WTC11 (cell line): Measurements from ENCODE around the gene GZF1. TPM values are rescaled to one million over a fixed set of nuclear protein-coding genes. Genes with fewer than 3 reads are reported as not detected.

Experiments
- ATAC-seq: fragments of 200-7000 bp; cut with Tn5 transposase; 2 replicates; pipeline ENCODE4 v1.10.0; 2021; ENCODE audit warnings: mild to moderate bottlenecking, moderate library complexity
- CTCF ChIA-PET: fragments of 300-600 bp; sonication (Branson Sonifier 250); formaldehyde crosslinking; loops from one replicate; lab custom pipeline; 2021; ENCODE audit warnings: antibody characterized with exemption; lab: Charles Lee
- POLR2A ChIA-PET: fragments of 350-600 bp; sonication (Branson Sonifier 250); formaldehyde crosslinking; loops from one replicate; lab custom pipeline; 2021; ENCODE audit warnings: antibody characterized with exemption; lab: Charles Lee
- DNase-seq: peaks from one replicate; pipeline ENCODE4 v3.0.0; 2021; ENCODE audit warnings: low spot score
- H3K27ac Mint-ChIP-seq: 2 replicates; pipeline ENCODE4 v1.8.0; 2021; ENCODE audit warnings: mixed read lengths
- H3K27me3 Mint-ChIP-seq: 2 replicates; pipeline ENCODE4 v1.8.0; 2021; ENCODE audit warnings: low read depth, mild to moderate bottlenecking, moderate library complexity, mixed read lengths
- H3K36me3 Mint-ChIP-seq: 2 replicates; pipeline ENCODE4 v1.8.0; 2021; ENCODE audit warnings: mixed read lengths
- H3K4me1 Mint-ChIP-seq: 2 replicates; pipeline ENCODE4 v1.8.0; 2022; ENCODE audit warnings: mixed read lengths
- H3K4me3 Mint-ChIP-seq: 2 replicates; pipeline ENCODE4 v1.8.0; 2021; ENCODE audit warnings: mild to moderate bottlenecking, moderate library complexity, mixed read lengths
- H3K9me3 Mint-ChIP-seq: 2 replicates; pipeline ENCODE4 v1.8.0; 2021; ENCODE audit warnings: mixed read lengths
- ETV6 ChIP-seq: sonication (generic); formaldehyde crosslinking; IDR thresholded peaks from 2 replicates; pipeline ENCODE4 v1.8.1; 2022; ENCODE audit warnings: mild to moderate bottlenecking, missing genetic modification reagents
- GTF2I ChIP-seq: fragments of 250-450 bp; sonication (Bioruptor Pico); conservative IDR thresholded peaks from 2 replicates; pipeline ENCODE4 v1.4.0; 2021; ENCODE audit warnings: mild to moderate bottlenecking
- NR3C1 ChIP-seq: sonication (generic); formaldehyde crosslinking; conservative IDR thresholded peaks from 2 replicates; pipeline ENCODE4 v1.8.1; 2023; ENCODE audit warnings: low read depth, mild to moderate bottlenecking, missing genetic modification reagents
- OVOL2 ChIP-seq: fragments of 250-450 bp; sonication (Bioruptor Pico); IDR thresholded peaks from 2 replicates; pipeline ENCODE4 v1.9.0; 2021; ENCODE audit warnings: mild to moderate bottlenecking, borderline replicate concordance
- SP1 ChIP-seq: sonication (generic); formaldehyde crosslinking; conservative IDR thresholded peaks from 2 replicates; pipeline ENCODE4 v1.8.1; 2022; ENCODE audit warnings: missing genetic modification reagents
- ZNF121 ChIP-seq: sonication (generic); formaldehyde crosslinking; IDR thresholded peaks from 2 replicates; pipeline ENCODE4 v1.8.0; 2023; ENCODE audit warnings: missing genetic modification reagents
- total RNA-seq: library from RNA; stranded (reverse); gene quantifications from 3 replicates; pipeline ENCODE4 v1.2.3, GENCODE V29; 2021
- TF ChIP-seq, protein P1 (sequence below): fragments of 250-450 bp; sonication (Bioruptor Pico); IDR thresholded peaks from 2 replicates; pipeline ENCODE4 v1.9.0; 2021; ENCODE audit warnings: mild to moderate bottlenecking, borderline replicate concordance
- TF ChIP-seq, protein P2 (sequence below): sonication (generic); formaldehyde crosslinking; IDR thresholded peaks from 2 replicates; pipeline ENCODE4 v1.8.1; 2023; ENCODE audit warnings: mild to moderate bottlenecking, missing genetic modification reagents, moderate library complexity
- TF ChIP-seq, protein P3 (sequence below): sonication (generic); formaldehyde crosslinking; IDR thresholded peaks from 2 replicates; pipeline ENCODE4 v1.8.1; 2022; ENCODE audit warnings: missing genetic modification reagents, borderline replicate concordance
- TF ChIP-seq, protein P4 (sequence below): sonication (generic); formaldehyde crosslinking; IDR thresholded peaks from 2 replicates; pipeline ENCODE4 v1.8.1; 2022; ENCODE audit warnings: mild to moderate bottlenecking, moderate library complexity, missing genetic modification reagents
- TF ChIP-seq, protein P5 (sequence below): sonication (generic); formaldehyde crosslinking; IDR thresholded peaks from 2 replicates; pipeline ENCODE4 v1.8.1; 2022; ENCODE audit warnings: low read depth, missing genetic modification reagents, borderline replicate concordance
- TF ChIP-seq, protein P6 (sequence below): sonication (generic); formaldehyde crosslinking; IDR thresholded peaks from 2 replicates; pipeline ENCODE4 v1.8.1; 2023; ENCODE audit warnings: mild to moderate bottlenecking, missing genetic modification reagents
- TF ChIP-seq, protein P7 (sequence below): sonication (generic); formaldehyde crosslinking; IDR thresholded peaks from 2 replicates; pipeline ENCODE4 v1.8.0; 2023; ENCODE audit warnings: missing genetic modification reagents, mild to moderate bottlenecking, borderline replicate concordance
- TF ChIP-seq, protein P8 (sequence below): fragments of 250-450 bp; sonication (Bioruptor Pico); IDR thresholded peaks from 2 replicates; pipeline ENCODE4 v2.1.2; 2022; ENCODE audit warnings: mild to moderate bottlenecking, moderate library complexity
- TF ChIP-seq, protein P9 (sequence below): sonication (generic); formaldehyde crosslinking; IDR thresholded peaks from 2 replicates; pipeline ENCODE4 v1.8.1; 2023; ENCODE audit warnings: mild to moderate bottlenecking, missing genetic modification reagents, moderate library complexity

Gene GZF1
- total RNA-seq, 1 experiment from 2014 or later: 9.5 TPM

DNA sequence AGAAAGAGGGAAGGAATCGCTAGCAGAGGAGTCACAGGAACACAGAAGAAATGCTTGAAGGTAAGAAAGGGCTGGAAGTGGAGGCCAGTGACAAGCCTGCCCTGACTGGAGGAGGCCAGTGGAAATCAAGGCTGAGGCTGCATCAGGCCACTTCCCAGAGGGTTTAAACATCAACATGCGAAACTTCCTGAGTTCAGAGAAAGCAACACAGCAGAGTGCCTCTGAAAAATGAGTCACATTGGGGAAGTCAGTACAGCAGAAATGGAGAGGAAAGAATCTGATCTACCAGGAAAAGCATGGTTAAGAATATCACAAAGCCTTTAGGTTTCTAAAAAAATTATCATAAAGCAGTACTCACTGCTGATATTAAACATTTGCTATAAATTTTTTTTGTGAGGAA, 36.0 kb downstream of the GZF1 start:
- DNase-seq (no peak), ATAC-seq (no peak)
- Mint-ChIP-seq H3K27ac (peak overlapping the region; percentile 9), H3K36me3 (peaks cover 36% of the 10 kb centered on the region), H3K27me3 (no peaks in the 10 kb centered on the region), H3K4me3 (no peak overlapping the region), H3K9me3 (no peaks in the 10 kb centered on the region), H3K4me1 (peaks cover 25% of the 10 kb centered on the region)
- ChIA-PET CTCF (no interaction called here), POLR2A (interaction anchor here (1.0 kb wide), 1 partner anchor 23 kb away, joined by 3 read pairs; the partner anchor contains the start of gene NAPB)
- TF ChIP-seq SP1 (CRISPR knock-in tag) (no peak), ZNF121 (no peak), ETV6 (CRISPR knock-in tag) (no peak), GTF2I (no peak), OVOL2 (no peak), NR3C1 (CRISPR knock-in tag) (no peak)
- TF ChIP-seq, protein P1, sequence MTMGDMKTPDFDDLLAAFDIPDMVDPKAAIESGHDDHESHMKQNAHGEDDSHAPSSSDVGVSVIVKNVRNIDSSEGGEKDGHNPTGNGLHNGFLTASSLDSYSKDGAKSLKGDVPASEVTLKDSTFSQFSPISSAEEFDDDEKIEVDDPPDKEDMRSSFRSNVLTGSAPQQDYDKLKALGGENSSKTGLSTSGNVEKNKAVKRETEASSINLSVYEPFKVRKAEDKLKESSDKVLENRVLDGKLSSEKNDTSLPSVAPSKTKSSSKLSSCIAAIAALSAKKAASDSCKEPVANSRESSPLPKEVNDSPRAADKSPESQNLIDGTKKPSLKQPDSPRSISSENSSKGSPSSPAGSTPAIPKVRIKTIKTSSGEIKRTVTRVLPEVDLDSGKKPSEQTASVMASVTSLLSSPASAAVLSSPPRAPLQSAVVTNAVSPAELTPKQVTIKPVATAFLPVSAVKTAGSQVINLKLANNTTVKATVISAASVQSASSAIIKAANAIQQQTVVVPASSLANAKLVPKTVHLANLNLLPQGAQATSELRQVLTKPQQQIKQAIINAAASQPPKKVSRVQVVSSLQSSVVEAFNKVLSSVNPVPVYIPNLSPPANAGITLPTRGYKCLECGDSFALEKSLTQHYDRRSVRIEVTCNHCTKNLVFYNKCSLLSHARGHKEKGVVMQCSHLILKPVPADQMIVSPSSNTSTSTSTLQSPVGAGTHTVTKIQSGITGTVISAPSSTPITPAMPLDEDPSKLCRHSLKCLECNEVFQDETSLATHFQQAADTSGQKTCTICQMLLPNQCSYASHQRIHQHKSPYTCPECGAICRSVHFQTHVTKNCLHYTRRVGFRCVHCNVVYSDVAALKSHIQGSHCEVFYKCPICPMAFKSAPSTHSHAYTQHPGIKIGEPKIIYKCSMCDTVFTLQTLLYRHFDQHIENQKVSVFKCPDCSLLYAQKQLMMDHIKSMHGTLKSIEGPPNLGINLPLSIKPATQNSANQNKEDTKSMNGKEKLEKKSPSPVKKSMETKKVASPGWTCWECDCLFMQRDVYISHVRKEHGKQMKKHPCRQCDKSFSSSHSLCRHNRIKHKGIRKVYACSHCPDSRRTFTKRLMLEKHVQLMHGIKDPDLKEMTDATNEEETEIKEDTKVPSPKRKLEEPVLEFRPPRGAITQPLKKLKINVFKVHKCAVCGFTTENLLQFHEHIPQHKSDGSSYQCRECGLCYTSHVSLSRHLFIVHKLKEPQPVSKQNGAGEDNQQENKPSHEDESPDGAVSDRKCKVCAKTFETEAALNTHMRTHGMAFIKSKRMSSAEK: no peak
- TF ChIP-seq, protein P2, sequence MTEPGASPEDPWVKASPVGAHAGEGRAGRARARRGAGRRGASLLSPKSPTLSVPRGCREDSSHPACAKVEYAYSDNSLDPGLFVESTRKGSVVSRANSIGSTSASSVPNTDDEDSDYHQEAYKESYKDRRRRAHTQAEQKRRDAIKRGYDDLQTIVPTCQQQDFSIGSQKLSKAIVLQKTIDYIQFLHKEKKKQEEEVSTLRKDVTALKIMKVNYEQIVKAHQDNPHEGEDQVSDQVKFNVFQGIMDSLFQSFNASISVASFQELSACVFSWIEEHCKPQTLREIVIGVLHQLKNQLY (CRISPR knock-in tag): no peak
- TF ChIP-seq, protein P3, sequence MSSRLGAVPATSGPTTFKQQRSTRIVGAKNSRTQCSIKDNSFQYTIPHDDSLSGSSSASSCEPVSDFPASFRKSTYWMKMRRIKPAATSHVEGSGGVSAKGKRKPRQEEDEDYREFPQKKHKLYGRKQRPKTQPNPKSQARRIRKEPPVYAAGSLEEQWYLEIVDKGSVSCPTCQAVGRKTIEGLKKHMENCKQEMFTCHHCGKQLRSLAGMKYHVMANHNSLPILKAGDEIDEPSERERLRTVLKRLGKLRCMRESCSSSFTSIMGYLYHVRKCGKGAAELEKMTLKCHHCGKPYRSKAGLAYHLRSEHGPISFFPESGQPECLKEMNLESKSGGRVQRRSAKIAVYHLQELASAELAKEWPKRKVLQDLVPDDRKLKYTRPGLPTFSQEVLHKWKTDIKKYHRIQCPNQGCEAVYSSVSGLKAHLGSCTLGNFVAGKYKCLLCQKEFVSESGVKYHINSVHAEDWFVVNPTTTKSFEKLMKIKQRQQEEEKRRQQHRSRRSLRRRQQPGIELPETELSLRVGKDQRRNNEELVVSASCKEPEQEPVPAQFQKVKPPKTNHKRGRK (CRISPR knock-in tag): no peak
- TF ChIP-seq, protein P4, sequence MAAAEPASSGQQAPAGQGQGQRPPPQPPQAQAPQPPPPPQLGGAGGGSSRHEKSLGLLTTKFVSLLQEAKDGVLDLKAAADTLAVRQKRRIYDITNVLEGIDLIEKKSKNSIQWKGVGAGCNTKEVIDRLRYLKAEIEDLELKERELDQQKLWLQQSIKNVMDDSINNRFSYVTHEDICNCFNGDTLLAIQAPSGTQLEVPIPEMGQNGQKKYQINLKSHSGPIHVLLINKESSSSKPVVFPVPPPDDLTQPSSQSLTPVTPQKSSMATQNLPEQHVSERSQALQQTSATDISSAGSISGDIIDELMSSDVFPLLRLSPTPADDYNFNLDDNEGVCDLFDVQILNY (CRISPR knock-in tag): no peak
- TF ChIP-seq, protein P5, sequence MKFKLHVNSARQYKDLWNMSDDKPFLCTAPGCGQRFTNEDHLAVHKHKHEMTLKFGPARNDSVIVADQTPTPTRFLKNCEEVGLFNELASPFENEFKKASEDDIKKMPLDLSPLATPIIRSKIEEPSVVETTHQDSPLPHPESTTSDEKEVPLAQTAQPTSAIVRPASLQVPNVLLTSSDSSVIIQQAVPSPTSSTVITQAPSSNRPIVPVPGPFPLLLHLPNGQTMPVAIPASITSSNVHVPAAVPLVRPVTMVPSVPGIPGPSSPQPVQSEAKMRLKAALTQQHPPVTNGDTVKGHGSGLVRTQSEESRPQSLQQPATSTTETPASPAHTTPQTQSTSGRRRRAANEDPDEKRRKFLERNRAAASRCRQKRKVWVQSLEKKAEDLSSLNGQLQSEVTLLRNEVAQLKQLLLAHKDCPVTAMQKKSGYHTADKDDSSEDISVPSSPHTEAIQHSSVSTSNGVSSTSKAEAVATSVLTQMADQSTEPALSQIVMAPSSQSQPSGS (CRISPR knock-in tag): no peak
- TF ChIP-seq, protein P6, sequence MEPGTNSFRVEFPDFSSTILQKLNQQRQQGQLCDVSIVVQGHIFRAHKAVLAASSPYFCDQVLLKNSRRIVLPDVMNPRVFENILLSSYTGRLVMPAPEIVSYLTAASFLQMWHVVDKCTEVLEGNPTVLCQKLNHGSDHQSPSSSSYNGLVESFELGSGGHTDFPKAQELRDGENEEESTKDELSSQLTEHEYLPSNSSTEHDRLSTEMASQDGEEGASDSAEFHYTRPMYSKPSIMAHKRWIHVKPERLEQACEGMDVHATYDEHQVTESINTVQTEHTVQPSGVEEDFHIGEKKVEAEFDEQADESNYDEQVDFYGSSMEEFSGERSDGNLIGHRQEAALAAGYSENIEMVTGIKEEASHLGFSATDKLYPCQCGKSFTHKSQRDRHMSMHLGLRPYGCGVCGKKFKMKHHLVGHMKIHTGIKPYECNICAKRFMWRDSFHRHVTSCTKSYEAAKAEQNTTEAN: no peak
- TF ChIP-seq, protein P7, sequence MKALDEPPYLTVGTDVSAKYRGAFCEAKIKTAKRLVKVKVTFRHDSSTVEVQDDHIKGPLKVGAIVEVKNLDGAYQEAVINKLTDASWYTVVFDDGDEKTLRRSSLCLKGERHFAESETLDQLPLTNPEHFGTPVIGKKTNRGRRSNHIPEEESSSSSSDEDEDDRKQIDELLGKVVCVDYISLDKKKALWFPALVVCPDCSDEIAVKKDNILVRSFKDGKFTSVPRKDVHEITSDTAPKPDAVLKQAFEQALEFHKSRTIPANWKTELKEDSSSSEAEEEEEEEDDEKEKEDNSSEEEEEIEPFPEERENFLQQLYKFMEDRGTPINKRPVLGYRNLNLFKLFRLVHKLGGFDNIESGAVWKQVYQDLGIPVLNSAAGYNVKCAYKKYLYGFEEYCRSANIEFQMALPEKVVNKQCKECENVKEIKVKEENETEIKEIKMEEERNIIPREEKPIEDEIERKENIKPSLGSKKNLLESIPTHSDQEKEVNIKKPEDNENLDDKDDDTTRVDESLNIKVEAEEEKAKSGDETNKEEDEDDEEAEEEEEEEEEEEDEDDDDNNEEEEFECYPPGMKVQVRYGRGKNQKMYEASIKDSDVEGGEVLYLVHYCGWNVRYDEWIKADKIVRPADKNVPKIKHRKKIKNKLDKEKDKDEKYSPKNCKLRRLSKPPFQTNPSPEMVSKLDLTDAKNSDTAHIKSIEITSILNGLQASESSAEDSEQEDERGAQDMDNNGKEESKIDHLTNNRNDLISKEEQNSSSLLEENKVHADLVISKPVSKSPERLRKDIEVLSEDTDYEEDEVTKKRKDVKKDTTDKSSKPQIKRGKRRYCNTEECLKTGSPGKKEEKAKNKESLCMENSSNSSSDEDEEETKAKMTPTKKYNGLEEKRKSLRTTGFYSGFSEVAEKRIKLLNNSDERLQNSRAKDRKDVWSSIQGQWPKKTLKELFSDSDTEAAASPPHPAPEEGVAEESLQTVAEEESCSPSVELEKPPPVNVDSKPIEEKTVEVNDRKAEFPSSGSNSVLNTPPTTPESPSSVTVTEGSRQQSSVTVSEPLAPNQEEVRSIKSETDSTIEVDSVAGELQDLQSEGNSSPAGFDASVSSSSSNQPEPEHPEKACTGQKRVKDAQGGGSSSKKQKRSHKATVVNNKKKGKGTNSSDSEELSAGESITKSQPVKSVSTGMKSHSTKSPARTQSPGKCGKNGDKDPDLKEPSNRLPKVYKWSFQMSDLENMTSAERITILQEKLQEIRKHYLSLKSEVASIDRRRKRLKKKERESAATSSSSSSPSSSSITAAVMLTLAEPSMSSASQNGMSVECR (CRISPR knock-in tag): no peak
- TF ChIP-seq, protein P8, sequence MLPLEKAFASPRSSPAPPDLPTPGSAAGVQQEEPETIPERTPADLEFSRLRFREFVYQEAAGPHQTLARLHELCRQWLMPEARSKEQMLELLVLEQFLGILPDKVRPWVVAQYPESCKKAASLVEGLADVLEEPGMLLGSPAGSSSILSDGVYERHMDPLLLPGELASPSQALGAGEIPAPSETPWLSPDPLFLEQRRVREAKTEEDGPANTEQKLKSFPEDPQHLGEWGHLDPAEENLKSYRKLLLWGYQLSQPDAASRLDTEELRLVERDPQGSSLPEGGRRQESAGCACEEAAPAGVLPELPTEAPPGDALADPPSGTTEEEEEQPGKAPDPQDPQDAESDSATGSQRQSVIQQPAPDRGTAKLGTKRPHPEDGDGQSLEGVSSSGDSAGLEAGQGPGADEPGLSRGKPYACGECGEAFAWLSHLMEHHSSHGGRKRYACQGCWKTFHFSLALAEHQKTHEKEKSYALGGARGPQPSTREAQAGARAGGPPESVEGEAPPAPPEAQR: no peak
- TF ChIP-seq, protein P9, sequence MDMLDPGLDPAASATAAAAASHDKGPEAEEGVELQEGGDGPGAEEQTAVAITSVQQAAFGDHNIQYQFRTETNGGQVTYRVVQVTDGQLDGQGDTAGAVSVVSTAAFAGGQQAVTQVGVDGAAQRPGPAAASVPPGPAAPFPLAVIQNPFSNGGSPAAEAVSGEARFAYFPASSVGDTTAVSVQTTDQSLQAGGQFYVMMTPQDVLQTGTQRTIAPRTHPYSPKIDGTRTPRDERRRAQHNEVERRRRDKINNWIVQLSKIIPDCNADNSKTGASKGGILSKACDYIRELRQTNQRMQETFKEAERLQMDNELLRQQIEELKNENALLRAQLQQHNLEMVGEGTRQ (CRISPR knock-in tag): no peak
